Measurements from ENCODE around the gene KCNJ15.
A peak's percentile ranks its signal among the peaks of the same experiment; 100 is the strongest.
"Not testable (repeated sequence)": the region's sequence is repeated elsewhere in the genome, so short reads cannot be mapped to it uniquely, and the experiment has no call there.

The KCNJ15 gene

DNA sequence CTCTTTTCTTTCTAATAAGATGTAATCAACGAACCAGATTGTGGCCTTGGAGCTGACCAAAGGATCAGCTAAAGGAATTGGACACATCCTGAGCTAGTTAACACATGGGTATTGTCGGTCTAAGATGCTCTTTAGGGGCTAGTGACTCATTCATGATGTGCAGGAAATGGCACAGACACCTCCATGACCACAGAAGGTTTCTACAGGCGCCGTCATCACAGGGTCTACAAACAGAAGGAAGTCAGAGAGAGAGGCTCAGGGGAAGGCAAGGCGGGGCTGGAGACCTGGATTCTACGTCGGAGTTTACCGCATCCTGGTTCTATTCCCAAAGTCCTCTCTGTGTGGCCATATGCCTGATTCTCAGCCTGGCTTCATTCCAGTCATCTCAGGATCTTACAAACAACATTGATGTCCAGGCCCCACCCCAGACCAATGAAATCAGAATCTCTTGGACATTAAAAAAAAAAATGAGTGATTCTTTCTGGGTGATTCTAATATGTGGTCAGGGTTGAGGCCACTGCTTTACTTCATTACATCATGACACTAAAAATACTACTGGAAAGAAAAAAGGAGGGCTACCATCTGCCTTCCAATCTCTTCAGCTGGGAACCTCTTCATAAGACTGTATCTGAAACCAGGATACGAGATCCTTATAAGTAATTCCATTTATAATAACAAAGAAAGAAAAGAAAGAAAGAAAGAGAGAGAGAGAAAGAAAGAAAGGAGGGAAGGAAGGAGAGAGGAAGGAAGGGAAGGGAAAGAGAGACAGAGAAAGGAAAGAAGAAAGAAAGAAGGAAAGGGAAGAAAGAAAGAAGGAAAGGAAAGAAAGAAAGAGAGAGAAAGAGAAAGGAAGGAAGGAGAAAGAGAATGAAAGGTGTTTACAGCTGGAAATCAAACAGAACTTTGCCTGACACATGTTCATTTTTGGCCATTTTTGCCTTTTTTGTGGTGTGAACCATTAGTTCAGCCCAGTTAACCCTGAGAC lies 11.6 kb upstream of the KCNJ15 start:
- DNase-seq = no peak

GRCh38 chr21:38246511-38246910 lies 10.3 kb upstream of the KCNJ15 start:
- no peak for DNase-seq

DNA sequence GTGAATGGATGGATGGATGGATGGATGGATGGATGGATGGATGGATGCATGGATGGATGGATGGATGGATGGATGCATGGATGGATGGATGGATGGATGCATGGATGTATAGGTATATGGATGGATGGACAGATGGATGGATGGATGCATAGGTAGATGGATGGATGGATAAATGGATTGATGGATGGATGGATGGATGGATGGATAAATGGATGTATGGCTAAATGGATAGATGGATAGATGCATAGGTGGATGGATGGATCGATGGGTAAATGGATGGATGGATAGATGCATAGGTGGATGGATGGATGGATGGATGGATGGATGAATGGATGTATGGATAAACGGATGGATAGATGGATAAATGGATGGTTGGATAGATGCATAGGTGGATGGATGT lies 9.7 kb upstream of the KCNJ15 start:
- DNase-seq = not testable (repeated sequence)

- no peak for DNase-seq
Observed at GRCh38 chr21:38247738-38248510, 8.9 kb upstream of the KCNJ15 start.

DNA sequence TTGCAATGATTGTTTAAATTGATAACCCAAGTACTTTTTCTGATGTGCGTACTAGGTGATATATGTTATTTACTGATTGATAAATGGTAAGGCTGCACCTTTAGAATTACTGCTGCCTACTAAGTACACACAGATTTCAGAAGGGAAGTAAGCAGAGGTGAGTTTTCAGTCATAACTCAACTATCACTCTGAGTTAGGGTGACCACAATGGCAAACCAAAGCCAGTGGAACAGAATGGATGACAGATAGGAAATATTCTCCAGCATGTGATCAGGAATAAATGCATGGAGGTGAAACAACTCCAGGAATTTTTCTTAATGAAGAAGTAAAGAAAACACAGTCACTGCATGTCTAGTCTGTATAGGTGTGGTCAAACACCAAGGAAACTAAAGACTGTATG lies 7.5 kb upstream of the KCNJ15 start:
- no peak for DNase-seq

- DNase-seq = peak; percentile 19
Observed at GRCh38 chr21:38249696-38250278, 7.0 kb upstream of the KCNJ15 start.

GRCh38 chr21:38250991-38251418 lies 5.8 kb upstream of the KCNJ15 start:
- DNase-seq = no peak

GRCh38 chr21:38254970-38255369 lies 1.8 kb upstream of the KCNJ15 start:
- DNase-seq = no peak

DNA sequence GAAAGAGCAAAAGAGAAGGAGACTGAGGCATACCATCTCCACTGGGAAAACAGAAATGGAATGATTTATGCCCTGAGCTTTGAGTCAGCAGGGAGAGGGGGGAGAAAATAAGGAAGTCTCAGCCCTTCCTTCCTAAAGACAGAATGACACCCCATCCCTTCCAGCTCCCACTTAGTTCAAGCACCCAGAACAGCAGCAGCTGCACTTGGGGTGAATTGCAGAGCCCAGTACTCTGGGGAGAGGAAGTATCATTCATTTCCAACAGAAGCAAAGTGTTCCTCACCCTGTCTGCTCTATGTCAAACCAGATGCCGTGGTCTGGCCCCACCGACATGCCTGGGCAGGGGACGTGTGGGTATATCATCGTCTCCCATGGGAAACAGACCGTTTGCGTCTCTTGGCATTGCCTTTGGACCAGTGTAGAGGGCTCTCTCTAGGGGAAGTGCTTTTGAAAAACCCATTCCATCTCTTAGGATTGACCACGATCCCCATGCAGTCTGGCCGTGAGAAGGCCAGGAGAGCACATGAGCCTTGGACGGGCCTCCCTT lies 1.1 kb upstream of the KCNJ15 start:
- DNase-seq = no peak

DNA sequence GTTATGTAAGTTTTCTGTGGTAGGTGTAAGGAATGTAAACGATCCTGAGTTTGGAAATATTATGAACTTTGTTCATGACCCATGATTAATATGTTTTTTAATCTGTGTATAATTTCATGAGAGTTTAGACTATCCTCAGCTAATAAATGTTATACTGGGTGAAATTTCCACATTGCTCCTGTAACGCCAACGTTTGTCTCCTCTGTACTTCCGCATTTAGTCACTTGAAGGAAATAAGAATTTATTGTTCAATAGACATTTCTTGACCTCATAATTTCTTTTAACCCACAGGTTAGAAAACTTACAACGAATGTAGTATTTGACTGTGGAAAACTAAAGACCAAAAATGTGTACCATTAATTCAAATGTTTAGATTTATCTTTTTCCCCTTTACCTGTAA lies 876 bp downstream of the KCNJ15 start:
- no peak for DNase-seq

DNA sequence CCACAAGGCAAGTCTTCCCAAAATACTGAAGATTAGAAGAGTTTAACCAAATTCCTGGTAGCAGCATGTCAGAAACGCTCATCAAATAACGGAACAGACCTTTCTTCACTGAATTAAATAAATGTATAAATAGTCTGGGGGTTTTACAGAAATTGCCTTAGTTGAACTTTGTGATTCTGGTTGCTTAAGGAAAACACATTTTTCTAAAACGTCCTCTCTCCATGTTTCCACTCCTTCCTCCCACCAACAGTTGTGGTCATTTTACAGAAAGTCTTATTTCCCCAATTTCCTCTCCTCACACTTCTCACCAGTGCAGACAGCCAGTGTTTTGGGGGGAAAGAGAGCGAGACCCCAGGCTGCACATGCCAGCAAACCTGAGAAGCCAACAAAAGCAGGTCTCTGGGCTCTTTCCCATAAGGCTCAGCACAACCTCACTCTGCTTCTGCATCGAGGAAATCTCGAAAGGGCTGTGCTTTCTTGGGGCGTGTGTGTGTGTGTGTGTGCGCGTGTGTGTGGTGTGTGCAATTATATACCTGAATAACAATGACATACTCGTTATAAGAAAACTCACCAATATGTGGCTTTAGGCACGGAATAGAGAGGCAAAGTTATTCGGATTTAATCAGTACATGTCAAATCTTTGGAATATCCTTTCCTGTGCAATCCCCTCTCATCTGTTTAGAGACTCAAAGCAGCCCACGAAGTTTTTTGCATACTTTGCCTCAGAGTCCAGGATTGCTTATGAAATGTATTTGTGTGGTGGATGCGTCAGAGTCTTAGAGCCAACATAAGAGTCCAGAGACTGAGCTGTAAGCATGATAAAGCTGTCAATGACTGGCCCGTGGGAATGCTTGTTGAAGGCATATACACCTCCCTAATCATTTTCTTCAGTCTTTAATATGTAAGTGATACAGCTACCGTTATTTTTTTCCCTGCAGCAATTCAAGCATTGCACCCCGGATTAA lies 2.0 kb downstream of the KCNJ15 start:
- no peak for DNase-seq

GRCh38 chr21:38259665-38260064 lies 2.9 kb downstream of the KCNJ15 start:
- DNase-seq = no peak

DNA sequence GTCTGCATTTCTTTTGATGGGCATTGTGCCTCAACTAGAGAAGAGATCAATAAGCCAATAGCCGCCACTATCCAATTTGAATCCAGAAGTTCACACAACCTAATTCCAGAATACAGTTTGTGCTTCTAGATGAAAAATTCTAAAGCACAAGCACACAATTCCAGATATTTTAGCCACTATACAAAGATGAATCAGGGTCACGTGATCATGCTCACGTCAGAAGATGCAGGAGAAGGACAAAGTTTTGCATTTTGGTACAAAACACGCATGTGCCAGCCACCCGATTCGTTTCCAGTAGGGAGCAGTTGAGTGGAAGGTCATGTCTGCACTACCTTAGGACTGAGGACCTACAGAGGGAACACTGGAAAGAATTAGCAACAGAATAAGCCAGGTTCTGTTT lies 3.6 kb downstream of the KCNJ15 start:
- no peak for DNase-seq

- no peak for DNase-seq
Observed at GRCh38 chr21:38261851-38262250, 5.1 kb downstream of the KCNJ15 start.

DNA sequence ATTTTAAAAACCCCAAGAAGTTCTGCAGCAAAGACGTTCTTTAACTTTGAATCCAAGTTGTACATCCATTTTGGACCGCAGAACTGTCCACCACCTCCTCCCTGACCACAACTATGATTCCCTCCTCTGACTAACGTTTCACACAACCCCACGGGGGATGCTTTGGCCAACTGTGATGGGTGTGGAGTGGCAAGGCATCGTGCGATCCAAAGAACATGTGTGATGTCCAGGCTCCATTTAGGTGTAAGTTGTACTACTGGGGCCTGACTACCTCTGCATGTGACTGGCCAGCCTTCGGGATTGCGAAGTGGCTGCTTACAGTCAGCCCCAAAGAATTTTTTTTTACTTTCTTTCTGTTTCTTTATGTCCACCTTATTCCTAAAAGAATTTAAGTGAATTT lies 6.7 kb downstream of the KCNJ15 start:
- no peak for DNase-seq

DNA sequence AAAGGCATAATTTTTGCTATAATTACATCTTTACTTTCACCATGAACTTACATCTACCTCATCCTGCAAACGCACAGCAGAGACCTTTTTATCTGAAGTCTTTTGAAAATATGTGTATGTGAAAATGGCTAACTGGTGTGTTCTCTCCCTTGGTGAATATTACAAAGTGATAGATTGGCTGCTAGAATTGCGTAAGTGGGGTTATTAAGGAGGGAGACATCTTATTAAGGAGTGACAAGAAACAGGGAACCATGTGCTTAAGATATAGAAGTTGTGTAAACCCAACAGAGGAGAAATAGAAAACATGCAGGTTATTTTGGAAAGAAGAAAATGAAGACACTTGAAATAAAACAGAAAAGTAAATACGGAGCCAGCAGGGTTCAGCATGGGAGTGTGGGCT lies 7.8 kb downstream of the KCNJ15 start:
- DNase-seq = no peak

DNA sequence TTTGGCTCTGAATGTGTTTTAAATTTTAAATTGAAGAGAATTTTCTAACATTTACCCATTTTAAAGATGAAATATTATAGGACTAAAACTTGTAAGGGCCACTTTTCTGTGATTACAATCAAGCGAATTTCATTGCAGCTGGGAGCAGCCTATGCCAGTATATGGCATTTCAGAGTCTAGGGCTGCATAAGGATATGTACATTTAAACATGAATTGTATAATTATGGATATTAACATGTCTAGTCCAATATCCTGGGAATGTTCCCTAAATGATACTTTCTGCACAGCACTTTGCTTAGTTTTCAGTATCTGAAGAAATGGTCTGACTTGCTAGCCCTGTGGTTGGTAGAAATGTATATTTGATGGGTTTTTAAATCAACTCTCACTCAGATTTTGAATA lies 8.4 kb downstream of the KCNJ15 start:
- DNase-seq = no peak

- DNase-seq = no peak
Observed at GRCh38 chr21:38266732-38267131, 9.9 kb downstream of the KCNJ15 start.

GRCh38 chr21:38267136-38267755 lies 10.5 kb downstream of the KCNJ15 start:
- DNase-seq = no peak

GRCh38 chr21:38267991-38268863 lies 11.4 kb downstream of the KCNJ15 start:
- no peak for DNase-seq
